ENCODE data around the gene COLEC11.
A peak's percentile ranks its signal among the peaks of the same experiment; 100 is the strongest.
"Not testable (repeated sequence)": the region's sequence is repeated elsewhere in the genome, so short reads cannot be mapped to it uniquely, and the experiment has no call there.

Gene COLEC11

DNA sequence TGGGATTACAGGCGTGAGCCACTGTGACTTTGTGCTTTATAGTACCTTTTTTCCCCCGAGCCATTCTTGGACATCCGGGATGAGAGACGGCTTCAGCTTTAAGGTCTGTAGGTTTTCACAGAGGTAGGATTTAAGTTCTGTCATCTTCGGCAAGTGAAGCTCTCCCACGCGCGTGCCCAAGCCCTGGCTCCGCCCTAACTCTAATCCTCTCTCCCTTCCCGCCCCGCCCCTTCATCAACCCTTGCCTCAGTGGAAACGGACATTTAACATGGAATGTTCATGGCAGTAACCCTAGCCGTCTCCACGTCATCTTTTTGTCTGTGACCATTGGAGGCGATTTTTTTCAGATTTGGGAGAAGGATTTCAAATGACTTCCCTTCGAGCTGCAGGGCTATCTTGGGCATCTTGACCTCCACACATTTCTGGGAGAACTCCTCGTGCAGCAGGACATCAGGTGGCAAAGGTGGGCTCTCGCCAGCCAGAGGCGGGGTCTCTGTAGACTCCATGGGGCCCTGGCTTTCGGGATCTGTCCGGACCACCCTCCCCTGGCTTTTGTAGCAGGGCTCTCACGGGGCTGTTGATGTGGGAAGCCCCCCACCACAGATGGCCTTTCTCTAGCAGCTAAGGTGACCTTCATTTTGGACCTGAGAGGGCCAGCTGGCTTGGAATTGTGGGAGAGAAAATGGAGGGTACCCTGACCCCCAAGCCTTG, 6.8 kb downstream of the COLEC11 start:
- in situ Hi-C loops (cut with HindIII; ENCODE audit: low pct_ligation_motif_present, low pct_unique_long_range_greater_than_20kb, low sequenced_read_pairs), result no loop called here
- DNase-seq, result no peak

DNA sequence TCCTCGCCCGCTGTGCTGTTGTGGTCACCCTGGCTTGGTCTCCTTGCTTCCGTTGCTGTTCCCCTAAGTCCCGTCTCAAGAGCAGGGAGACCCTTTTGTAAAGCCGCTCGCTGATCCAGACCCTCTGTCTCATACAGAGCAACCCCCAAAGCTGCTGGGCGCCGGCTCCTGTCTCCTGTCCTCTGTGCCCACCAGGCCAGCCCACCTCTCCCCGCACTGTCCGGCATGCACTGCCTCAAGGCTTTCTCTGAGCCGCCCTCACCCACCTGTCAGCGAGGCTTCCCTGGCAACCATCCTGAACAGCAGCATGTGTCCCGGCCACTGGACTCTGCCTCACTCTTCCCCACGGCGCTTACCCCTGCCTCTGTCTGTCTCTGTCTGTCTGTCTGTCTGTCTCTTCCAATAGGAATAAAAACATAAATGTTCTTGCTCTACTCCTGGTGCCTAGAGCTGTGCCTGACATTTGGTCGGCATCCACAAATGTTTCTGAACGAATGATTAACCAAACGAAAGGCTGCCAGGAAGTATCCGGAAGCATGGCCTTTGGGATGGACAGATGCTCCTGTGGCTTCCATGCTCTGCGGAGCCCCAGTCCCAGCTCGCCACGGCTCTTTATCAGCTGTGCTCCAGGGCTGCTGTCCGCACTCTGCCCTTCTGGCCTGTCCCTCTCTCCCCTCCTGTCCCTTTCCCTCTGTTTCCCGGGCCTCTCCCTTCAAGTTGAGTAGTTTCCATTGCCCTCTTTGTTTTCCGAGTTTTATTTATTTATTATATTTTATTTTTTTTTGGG, 7.8 kb downstream of the COLEC11 start:
- in situ Hi-C loops (cut with HindIII; ENCODE audit: low pct_ligation_motif_present, low pct_unique_long_range_greater_than_20kb, low sequenced_read_pairs), result no loop called here
- DNase-seq, result peak; percentile 8

DNA sequence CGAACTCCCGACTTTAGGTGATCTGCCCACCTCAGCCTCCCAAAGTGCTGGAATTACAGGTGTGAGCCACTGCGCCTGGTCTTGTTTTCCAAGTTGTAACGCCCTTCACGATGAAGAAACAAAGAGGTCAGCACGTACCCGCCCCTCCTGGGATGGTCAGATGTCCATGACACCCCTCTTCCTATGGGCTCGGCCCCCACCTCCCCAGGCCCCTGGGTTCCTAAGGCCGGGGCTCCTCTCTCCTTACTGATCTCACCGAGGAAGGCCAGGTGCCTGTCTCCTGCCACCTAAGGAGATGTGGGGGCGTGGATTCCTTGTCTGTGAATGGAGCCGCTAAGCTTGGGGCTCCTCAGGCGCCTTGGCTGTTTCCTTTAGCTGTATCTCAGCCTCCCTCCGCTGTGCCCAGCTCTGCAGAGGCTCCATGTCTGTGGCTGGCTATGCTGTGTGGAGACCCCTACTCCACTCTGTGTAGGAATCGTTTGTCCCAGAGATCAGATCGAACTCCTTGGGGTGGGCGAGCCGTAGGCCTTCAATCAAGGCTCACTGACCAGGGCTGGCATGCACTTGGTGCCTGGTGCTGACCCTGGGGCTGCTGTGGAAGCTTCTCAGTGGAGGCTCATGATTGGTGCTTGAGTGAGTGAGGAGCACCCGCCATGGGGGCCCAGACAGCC, 8.8 kb downstream of the COLEC11 start:
- in situ Hi-C loops (cut with HindIII; ENCODE audit: low pct_ligation_motif_present, low pct_unique_long_range_greater_than_20kb, low sequenced_read_pairs), result no loop called here
- DNase-seq, result no peak

DNA sequence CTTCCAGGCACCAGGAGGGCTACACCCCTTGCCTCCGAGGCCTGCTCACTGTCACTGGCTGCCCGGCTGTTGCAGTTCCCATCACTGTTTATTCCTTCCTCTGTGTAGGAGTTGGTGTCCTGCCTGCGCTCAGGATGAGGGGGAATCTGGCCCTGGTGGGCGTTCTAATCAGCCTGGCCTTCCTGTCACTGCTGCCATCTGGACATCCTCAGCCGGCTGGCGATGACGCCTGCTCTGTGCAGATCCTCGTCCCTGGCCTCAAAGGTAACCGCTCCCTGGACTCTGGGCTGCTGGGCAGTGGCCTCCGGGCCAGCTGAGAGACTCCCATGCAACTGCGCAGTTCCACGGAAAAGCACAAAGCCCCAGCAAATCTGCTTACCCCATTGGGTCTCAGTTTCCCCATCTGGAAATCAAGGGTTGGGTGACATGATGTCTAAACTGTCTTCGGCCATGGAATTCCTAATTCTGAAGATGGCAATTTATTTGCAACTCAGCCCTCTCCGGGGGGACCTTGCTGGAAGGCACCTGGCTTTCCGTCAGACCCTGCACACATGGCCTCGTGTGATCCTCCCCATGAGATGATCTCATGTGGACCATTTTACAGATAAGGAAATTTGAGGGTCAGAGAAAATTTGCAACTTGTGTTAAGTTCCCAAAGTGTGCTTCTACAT, 9.4 kb downstream of the COLEC11 start:
- DNase-seq, result no peak
- in situ Hi-C loops (cut with HindIII; ENCODE audit: low pct_ligation_motif_present, low pct_unique_long_range_greater_than_20kb, low sequenced_read_pairs), result no loop called here

- in situ Hi-C loops (cut with HindIII; ENCODE audit: low pct_ligation_motif_present, low pct_unique_long_range_greater_than_20kb, low sequenced_read_pairs), result no loop called here
- peak; percentile 43 for DNase-seq
These were observed 10.4 kb downstream of the COLEC11 start for GRCh38 chr2:3604991-3605961.

GRCh38 chr2:3606028-3606369, 11.1 kb downstream of the COLEC11 start:
- in situ Hi-C loops (cut with HindIII; ENCODE audit: low pct_ligation_motif_present, low pct_unique_long_range_greater_than_20kb, low sequenced_read_pairs), result no loop called here
- DNase-seq, result no peak

DNA sequence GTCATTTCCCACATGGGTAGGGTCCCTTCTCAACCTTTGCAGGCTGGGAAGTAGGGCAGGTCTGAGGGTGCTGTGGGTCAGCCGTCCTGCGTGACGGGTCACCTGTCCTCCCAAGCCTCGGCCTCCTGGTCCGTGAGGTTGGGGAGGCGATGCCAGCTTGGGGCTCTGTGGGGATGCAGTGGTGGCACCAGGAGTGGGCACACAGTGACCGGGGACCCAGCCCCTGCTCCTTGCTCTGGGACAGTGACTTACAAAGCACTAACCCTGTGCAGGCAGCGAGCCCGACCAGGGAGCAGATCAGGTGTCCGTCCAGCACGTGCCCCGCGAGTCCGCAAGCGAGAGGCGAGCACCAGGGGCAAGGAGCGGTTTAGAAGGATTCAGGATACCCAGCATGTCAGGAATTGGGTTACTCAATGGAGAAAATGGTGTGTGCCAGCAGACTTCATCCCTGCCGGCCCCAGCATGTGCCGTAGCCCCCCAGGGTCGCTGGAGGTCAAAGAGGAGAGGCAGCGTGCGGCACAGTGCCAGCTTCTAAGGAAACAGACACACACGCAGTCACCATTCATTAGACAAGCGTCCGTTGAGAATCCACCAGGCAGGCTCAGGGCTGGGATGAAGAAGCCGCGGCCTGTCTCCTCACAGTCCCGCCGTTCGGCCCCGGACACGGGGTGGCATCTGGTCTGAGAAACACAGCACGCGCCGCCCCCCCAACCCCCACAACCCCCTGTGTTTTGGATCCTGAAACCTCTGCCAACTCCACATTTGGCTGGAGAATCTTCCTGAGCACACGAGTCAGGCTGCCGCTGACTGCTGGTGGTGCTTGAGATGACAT, 11.7 kb downstream of the COLEC11 start:
- in situ Hi-C loops (cut with HindIII; ENCODE audit: low pct_ligation_motif_present, low pct_unique_long_range_greater_than_20kb, low sequenced_read_pairs), result no loop called here
- DNase-seq, result no peak

DNA sequence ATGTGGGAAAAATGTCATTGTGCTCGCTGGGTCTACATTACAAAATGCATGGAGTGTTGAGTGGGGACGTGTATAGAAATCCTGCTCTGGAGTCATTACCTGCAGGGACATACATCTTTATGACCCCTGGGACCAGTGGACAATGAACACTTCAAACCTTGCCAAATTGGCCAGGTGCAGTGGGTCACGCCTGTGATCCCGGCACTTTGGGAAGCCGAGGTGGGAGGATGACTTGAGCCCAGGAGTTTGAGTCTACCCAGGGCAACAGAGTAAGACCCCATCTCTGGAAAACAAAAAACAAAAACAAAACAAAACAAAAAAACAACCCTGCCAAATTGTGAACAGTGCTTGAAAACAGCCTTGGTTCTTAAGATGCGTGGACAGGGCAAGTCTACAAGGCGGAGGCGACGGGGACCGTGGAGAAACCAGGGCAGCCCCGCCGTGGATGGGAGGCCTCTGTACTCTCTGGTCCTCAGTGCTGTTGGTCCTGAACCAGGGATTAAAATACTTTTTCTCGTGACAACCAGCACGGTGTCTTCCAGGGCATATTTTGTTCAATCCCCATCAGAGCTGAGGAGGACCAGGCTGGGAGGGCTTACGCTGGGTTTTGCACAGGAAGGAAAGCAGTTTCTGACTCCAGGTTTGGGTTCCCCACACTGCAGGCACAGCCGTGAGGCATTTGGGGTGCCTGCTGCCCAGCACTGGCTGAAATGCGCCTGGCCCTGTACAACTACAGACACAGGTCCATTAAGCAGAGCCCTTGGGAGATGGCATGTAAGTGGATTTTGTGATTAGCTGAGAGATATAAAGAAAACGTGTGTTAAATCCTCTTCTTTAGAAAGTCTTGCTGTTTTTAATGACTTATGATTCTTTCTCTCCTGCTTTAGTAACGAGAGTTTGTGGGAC, 13.7 kb downstream of the COLEC11 start:
- in situ Hi-C loops (cut with HindIII; ENCODE audit: low pct_ligation_motif_present, low pct_unique_long_range_greater_than_20kb, low sequenced_read_pairs), result no loop called here
- DNase-seq, result no peak

DNA sequence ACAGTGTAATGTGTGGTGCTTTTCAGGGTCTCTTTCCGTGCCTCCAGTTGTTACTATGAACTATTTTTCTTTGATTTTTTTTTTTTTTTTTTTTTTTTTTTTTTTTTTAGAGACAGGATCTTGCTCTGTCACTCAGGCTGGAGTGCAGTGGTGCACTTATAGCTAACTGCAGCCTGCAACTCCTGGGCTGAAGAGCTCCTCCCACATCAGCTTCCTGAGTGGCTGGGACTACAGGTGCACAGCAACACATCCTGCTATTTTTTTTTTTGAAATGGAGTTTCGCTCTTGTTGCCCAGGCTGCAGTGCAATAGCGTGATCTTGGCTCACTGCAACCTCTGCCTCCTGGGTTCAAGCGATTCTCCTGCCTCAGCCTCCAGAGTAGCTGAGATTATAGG, 14.4 kb downstream of the COLEC11 start:
- DNase-seq; in situ Hi-C loops (cut with HindIII; ENCODE audit: low pct_ligation_motif_present, low pct_unique_long_range_greater_than_20kb, low sequenced_read_pairs): not testable (repeated sequence)

DNA sequence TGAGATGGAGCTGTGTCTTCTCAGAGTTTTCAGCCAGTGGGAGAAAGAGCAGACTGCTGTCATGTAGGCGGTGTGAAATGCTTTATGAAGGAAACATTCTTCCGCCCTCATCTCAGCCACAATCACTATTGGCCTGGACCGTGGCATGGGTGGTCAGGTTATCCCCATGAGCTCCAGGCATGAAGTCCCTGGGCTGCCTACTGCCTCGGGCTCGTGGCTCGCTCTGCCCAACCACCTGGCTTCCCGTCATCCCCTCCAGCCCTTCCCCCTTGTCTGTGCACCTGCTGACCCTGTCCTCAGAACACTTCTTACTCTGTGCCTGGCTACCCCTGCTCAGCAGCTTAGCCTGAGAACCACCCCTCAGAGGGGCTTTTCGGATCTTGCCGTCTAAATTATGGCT, 15.5 kb downstream of the COLEC11 start:
- no peak for DNase-seq
- in situ Hi-C loops (cut with HindIII; ENCODE audit: low pct_ligation_motif_present, low pct_unique_long_range_greater_than_20kb, low sequenced_read_pairs), result no loop called here

GRCh38 chr2:3610881-3611505, 16.1 kb downstream of the COLEC11 start:
- in situ Hi-C loops (cut with HindIII; ENCODE audit: low pct_ligation_motif_present, low pct_unique_long_range_greater_than_20kb, low sequenced_read_pairs), result no loop called here
- DNase-seq, result no peak

DNA sequence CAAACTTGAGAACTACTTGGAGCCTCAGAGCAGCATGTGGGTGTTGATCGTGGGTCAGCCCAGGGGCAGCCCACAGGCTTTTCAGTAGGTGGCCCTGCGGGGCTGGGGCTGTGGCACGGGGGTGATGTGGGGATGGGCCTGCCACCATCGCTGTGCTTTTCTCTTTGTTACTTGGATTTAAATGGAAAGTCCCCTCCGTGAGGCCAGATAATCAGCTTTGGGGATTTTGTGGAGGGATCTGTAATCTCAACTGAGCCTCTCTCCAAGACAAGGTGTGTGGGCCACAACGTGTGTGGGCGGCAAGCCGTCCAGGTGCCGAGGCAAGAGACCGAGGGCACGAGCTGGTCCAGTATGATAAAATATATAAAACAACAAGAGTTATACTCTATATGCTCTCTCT, 16.7 kb downstream of the COLEC11 start:
- DNase-seq, result no peak
- in situ Hi-C loops (cut with HindIII; ENCODE audit: low pct_ligation_motif_present, low pct_unique_long_range_greater_than_20kb, low sequenced_read_pairs), result no loop called here

- in situ Hi-C loops (cut with HindIII; ENCODE audit: low pct_ligation_motif_present, low pct_unique_long_range_greater_than_20kb, low sequenced_read_pairs), result no loop called here
- DNase-seq, result no peak
These were observed 18.0 kb downstream of the COLEC11 start for GRCh38 chr2:3612639-3613523.

GRCh38 chr2:3613524-3613905, 18.6 kb downstream of the COLEC11 start:
- in situ Hi-C loops (cut with HindIII; ENCODE audit: low pct_ligation_motif_present, low pct_unique_long_range_greater_than_20kb, low sequenced_read_pairs), result no loop called here
- no peak for DNase-seq

- in situ Hi-C loops (cut with HindIII; ENCODE audit: low pct_ligation_motif_present, low pct_unique_long_range_greater_than_20kb, low sequenced_read_pairs); DNase-seq: not testable (repeated sequence)
These were observed 19.8 kb downstream of the COLEC11 start for GRCh38 chr2:3614743-3615142.
